Left lung (tissue), 10 donors: ENCODE data around the gene ANKS1A. TPM values are rescaled to one million over a fixed set of nuclear protein-coding genes. Genes with fewer than 3 reads are reported as not detected.

Experiments
- ATAC-seq: fragments of 200-7000 bp; cut with Tn5 transposase; one replicate; pipeline ENCODE4 v1.9.1; 2020; ENCODE audit warnings: moderate library complexity
- DNase-seq, 4 donors: peaks; one replicate each; pipeline ENCODE4 v3.0.0-alpha.2; 2013 to 2020
- H3K27ac ChIP-seq, 2 donors: fragments of 200-600 bp; sonication (generic) in 1 of 2; one replicate each; pipeline versions ENCODE4 v1.5.0 to v1.8.0; 2020 to 2021
- H3K27me3 ChIP-seq, 2 donors: fragments of 200-600 bp; sonication (generic) in 1 of 2; one replicate each; pipeline versions ENCODE4 v1.5.0 to v1.8.0; 2020 to 2021
- H3K36me3 ChIP-seq, 2 donors: fragments of 200-600 bp; sonication (generic) in 1 of 2; one replicate each; pipeline versions ENCODE4 v1.5.0 to v1.8.0; 2020 to 2021
- H3K4me1 ChIP-seq, 2 donors: fragments of 200-600 bp; one replicate each; pipeline ENCODE4 v1.8.0; 2021
- H3K4me3 ChIP-seq, 2 donors: fragments of 200-600 bp; sonication (generic) in 1 of 2; one replicate each; pipeline versions ENCODE4 v1.5.0 to v1.8.0; 2020 to 2021; ENCODE audit warnings: mild to moderate bottlenecking in 1 of 2
- H3K9me3 ChIP-seq, 2 donors: fragments of 200-600 bp; sonication (generic) in 1 of 2; one replicate each; pipeline versions ENCODE4 v1.5.0 to v1.8.0; 2020 to 2021
- CTCF ChIP-seq, 2 donors: fragments of 200-600 bp; sonication (generic) in 1 of 2; IDR thresholded peaks; one replicate each; pipeline versions ENCODE4 v1.5.0 to v1.8.0; 2021; ENCODE audit warnings: antibody characterized with exemption in 2 of 2
- intact Hi-C, 2 donors: fragments of 100-400 bp; cut with DNase I; formaldehyde crosslinking; loops; one replicate each; pipeline versions ENCODE4 v1.11.2 to v1.14.2; 2022
- polyA plus RNA-seq, 6 donors: library from polyadenylated mRNA; unstranded; fragments of 120-200 nt; gene quantifications; one replicate each; pipeline ENCODE4 v1.2.1, GENCODE V29; 2013; ENCODE audit not compliant: insufficient read length in 6 of 6
- total RNA-seq, 2 donors: library from RNA; stranded (reverse); fragmentation: NEBNext Ultra II Directional; extraction: Animal tissue kit (Norgen Biotek cat#: 25700); gene quantifications; one replicate each; pipeline ENCODE4 v1.2.1, GENCODE V29; 2021
- donor health status: DM: no; HTN: yes; CAD: no.
- donor health status: DM: no; HTN: no; CAD: no.

The ANKS1A gene
- total and polyA plus RNA-seq, 8 donors: 23.0 to 45.4 (median 26.4) TPM

GRCh38 chr6:35047265-35048011 is 158.4 kb downstream of the ANKS1A start:
- DNase-seq (peak in 1 of 4 donors; percentile 66), ATAC-seq (peak; percentile 13)
- no peaks in the 10 kb centered on the region for H3K27me3 ChIP-seq
- no peaks in the 10 kb centered on the region for H3K9me3 ChIP-seq
- no peak overlapping the region for H3K4me3 ChIP-seq
- TF ChIP-seq CTCF (IDR thresholded peaks at IDR 0.05): no peak
- H3K27ac ChIP-seq: peak overlapping the region; percentile 76 to 86
- H3K4me1 ChIP-seq: peaks cover 71 to 87% of the 10 kb centered on the region in 2 donors
- peaks cover 0 to 12% of the 10 kb centered on the region in 2 donors for H3K36me3 ChIP-seq
- intact Hi-C loops: no loop called here

GRCh38 chr6:35048031-35048613 is 159.1 kb downstream of the ANKS1A start:
- peak overlapping the region; percentile 76 to 86 for H3K27ac ChIP-seq
- peaks cover 74 to 87% of the 10 kb centered on the region in 2 donors for H3K4me1 ChIP-seq
- TF ChIP-seq CTCF (IDR thresholded peaks at IDR 0.05): no peak
- H3K27me3 ChIP-seq: no peaks in the 10 kb centered on the region
- peak; percentile 4 for ATAC-seq
- intact Hi-C loops: no loop called here
- H3K36me3 ChIP-seq: peaks cover 0 to 15% of the 10 kb centered on the region in 2 donors
- peak in 1 of 4 donors; percentile 61 for DNase-seq
- H3K9me3 ChIP-seq: no peaks in the 10 kb centered on the region
- H3K4me3 ChIP-seq: no peak overlapping the region

GRCh38 chr6:35048631-35049083 is 159.6 kb downstream of the ANKS1A start:
- H3K27ac ChIP-seq: peak overlapping the region; percentile 76 to 86
- intact Hi-C loops: no loop called here
- H3K9me3 ChIP-seq: no peaks in the 10 kb centered on the region
- TF ChIP-seq CTCF (IDR thresholded peaks at IDR 0.05): no peak
- H3K4me3 ChIP-seq: no peak overlapping the region
- no peaks in the 10 kb centered on the region for H3K27me3 ChIP-seq
- peaks cover 0 to 17% of the 10 kb centered on the region in 2 donors for H3K36me3 ChIP-seq
- ATAC-seq: peak; percentile 48
- peak in 2 of 4 donors; percentile 60 to 81 for DNase-seq
- peaks cover 70 to 84% of the 10 kb centered on the region in 2 donors for H3K4me1 ChIP-seq

- DNase-seq (no peak), ATAC-seq (no peak)
- no peak overlapping the region for H3K4me3 ChIP-seq
- no peaks in the 10 kb centered on the region for H3K27me3 ChIP-seq
- peaks cover 0 to 23% of the 10 kb centered on the region in 2 donors for H3K36me3 ChIP-seq
- H3K4me1 ChIP-seq: peaks cover 64 to 78% of the 10 kb centered on the region in 2 donors
- H3K9me3 ChIP-seq: no peaks in the 10 kb centered on the region
- peak overlapping the region; percentile 76 to 86 for H3K27ac ChIP-seq
- intact Hi-C loops: no loop called here
- TF ChIP-seq CTCF (IDR thresholded peaks at IDR 0.05): no peak
These were observed 160.2 kb downstream of the ANKS1A start for GRCh38 chr6:35049156-35049735.
